Parathyroid adenoma (tissue), 2 donors: Measurements from ENCODE around the gene USP28.

Source experiments
- H2AFZ ChIP-seq: fragments of 300-600 bp; sonication (generic); one replicate; pipeline ENCODE4 v1.7.0; 2017; ENCODE audit warnings: antibody characterized with exemption, mild to moderate bottlenecking
- H3K27ac ChIP-seq: fragments of 300-600 bp; sonication (generic); one replicate; pipeline ENCODE4 v1.7.0; 2017
- H3K27me3 ChIP-seq: fragments of 300-600 bp; sonication (generic); one replicate; pipeline ENCODE4 v1.7.0; 2017; ENCODE audit warnings: low read length; ENCODE audit not compliant: control insufficient read depth, insufficient read depth
- H3K36me3 ChIP-seq: fragments of 300-600 bp; sonication (generic); one replicate; pipeline ENCODE4 v1.7.0; 2017; ENCODE audit warnings: low read length; ENCODE audit not compliant: control insufficient read depth, insufficient read depth
- H3K4me1 ChIP-seq: fragments of 300-600 bp; sonication (generic); one replicate; pipeline ENCODE4 v1.7.0; 2017; ENCODE audit warnings: control low read depth
- H3K4me2 ChIP-seq: fragments of 300-600 bp; sonication (generic); one replicate; pipeline ENCODE4 v1.7.0; 2017; ENCODE audit warnings: low read length
- H3K4me3 ChIP-seq: fragments of 300-600 bp; sonication (generic); one replicate; pipeline ENCODE4 v1.7.0; 2017; ENCODE audit warnings: low read depth, low read length
- H3K79me2 ChIP-seq: fragments of 300-600 bp; sonication (generic); one replicate; pipeline ENCODE4 v1.7.0; 2017; ENCODE audit warnings: control low read depth
- H3K9ac ChIP-seq: fragments of 300-600 bp; sonication (generic); one replicate; pipeline ENCODE4 v1.7.0; 2017; ENCODE audit warnings: mild to moderate bottlenecking
- H3K9me3 ChIP-seq: fragments of 300-600 bp; sonication (generic); one replicate; pipeline ENCODE4 v1.7.0; 2017; ENCODE audit warnings: low read length; ENCODE audit not compliant: control insufficient read depth
- TF ChIP-seq, protein P1 (sequence below): fragments of 300-600 bp; sonication (generic); IDR thresholded peaks from one replicate; pipeline ENCODE4 v1.7.0; 2017; ENCODE audit warnings: antibody characterized with exemption, mild to moderate bottlenecking
- donor health status: primary hyperparathyroidism.

The USP28 gene

GRCh38 chr11:113856966-113857759, 18.2 kb downstream of the USP28 start:
- H3K9me3 ChIP-seq, result no peaks in the 10 kb centered on the region
- no peaks in the 10 kb centered on the region for H3K27me3 ChIP-seq
- TF ChIP-seq, protein P1, sequence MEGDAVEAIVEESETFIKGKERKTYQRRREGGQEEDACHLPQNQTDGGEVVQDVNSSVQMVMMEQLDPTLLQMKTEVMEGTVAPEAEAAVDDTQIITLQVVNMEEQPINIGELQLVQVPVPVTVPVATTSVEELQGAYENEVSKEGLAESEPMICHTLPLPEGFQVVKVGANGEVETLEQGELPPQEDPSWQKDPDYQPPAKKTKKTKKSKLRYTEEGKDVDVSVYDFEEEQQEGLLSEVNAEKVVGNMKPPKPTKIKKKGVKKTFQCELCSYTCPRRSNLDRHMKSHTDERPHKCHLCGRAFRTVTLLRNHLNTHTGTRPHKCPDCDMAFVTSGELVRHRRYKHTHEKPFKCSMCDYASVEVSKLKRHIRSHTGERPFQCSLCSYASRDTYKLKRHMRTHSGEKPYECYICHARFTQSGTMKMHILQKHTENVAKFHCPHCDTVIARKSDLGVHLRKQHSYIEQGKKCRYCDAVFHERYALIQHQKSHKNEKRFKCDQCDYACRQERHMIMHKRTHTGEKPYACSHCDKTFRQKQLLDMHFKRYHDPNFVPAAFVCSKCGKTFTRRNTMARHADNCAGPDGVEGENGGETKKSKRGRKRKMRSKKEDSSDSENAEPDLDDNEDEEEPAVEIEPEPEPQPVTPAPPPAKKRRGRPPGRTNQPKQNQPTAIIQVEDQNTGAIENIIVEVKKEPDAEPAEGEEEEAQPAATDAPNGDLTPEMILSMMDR, result no peak
- no peak overlapping the region for H2AFZ ChIP-seq
- H3K4me3 ChIP-seq, result no peak overlapping the region
- H3K27ac ChIP-seq, result no peak overlapping the region
- H3K4me1 ChIP-seq, result peaks cover 1% of the 10 kb centered on the region
- H3K4me2 ChIP-seq, result no peak overlapping the region
- no peaks in the 10 kb centered on the region for H3K36me3 ChIP-seq
- no peak overlapping the region for H3K9ac ChIP-seq
- H3K79me2 ChIP-seq, result no peaks in the 10 kb centered on the region

DNA sequence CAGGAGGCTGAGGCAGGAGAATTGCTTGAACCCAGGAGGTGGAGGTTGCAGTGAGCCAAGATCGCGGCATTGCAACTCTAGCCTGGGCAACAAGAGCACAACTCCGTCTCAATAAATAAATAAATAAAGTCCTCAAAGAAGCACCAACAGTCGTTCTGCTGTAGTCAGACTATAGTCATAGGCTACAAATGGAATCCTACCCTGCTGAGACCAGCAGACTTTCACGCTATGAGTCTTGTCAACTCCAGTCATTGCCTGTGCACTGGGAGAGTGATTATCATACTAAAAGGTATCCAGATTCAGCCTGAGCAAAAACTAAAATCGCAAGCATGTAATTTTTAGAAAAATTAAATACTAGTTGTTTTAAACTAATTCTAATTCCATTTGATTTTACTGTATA, 19.6 kb downstream of the USP28 start:
- TF ChIP-seq, protein P1, result no peak
- no peak overlapping the region for H2AFZ ChIP-seq
- no peaks in the 10 kb centered on the region for H3K79me2 ChIP-seq
- no peaks in the 10 kb centered on the region for H3K4me1 ChIP-seq
- H3K4me3 ChIP-seq, result no peak overlapping the region
- no peaks in the 10 kb centered on the region for H3K36me3 ChIP-seq
- H3K9ac ChIP-seq, result no peak overlapping the region
- no peak overlapping the region for H3K4me2 ChIP-seq
- H3K27me3 ChIP-seq, result no peaks in the 10 kb centered on the region
- H3K9me3 ChIP-seq, result no peaks in the 10 kb centered on the region
- H3K27ac ChIP-seq, result no peak overlapping the region

GRCh38 chr11:113850188-113850587, 25.2 kb downstream of the USP28 start:
- Histone ChIP-seq H3K36me3 (no peaks in the 10 kb centered on the region), H3K27ac (no peak overlapping the region), H3K27me3 (no peaks in the 10 kb centered on the region), H3K4me2 (no peak overlapping the region), H3K4me3 (no peak overlapping the region), H3K9me3 (no peaks in the 10 kb centered on the region), H3K4me1 (no peaks in the 10 kb centered on the region), H3K79me2 (no peaks in the 10 kb centered on the region), H2AFZ (no peak overlapping the region), H3K9ac (no peak overlapping the region)
- TF ChIP-seq, protein P1, result no peak

DNA sequence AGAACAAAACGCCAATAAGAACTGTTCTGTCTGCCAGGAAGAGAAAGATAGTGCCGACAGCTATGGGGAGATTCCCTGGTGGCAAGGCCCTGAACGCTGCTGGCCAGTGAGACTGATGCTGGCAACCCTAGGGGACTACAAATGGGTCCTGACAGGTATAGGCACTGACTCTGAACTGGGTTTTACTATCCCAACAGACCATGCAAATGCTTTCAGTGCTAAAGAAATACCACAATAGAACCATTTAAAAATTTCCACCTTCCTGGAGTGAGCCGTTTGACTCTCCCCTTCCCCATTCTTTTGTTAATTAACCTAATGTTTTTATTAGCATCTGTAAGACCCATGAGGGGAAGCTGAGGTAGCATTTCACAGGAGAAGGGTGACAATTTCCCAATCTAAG, 25.7 kb downstream of the USP28 start:
- no peaks in the 10 kb centered on the region for H3K79me2 ChIP-seq
- TF ChIP-seq, protein P1, result no peak
- no peak overlapping the region for H3K4me2 ChIP-seq
- no peak overlapping the region for H3K9ac ChIP-seq
- no peaks in the 10 kb centered on the region for H3K4me1 ChIP-seq
- no peaks in the 10 kb centered on the region for H3K27me3 ChIP-seq
- no peak overlapping the region for H3K27ac ChIP-seq
- no peaks in the 10 kb centered on the region for H3K36me3 ChIP-seq
- H2AFZ ChIP-seq, result no peak overlapping the region
- H3K9me3 ChIP-seq, result no peaks in the 10 kb centered on the region
- no peak overlapping the region for H3K4me3 ChIP-seq

- Histone ChIP-seq H3K27ac (no peak overlapping the region), H3K4me2 (no peak overlapping the region), H3K9me3 (no peaks in the 10 kb centered on the region), H3K79me2 (no peaks in the 10 kb centered on the region), H3K27me3 (no peaks in the 10 kb centered on the region), H3K4me1 (no peaks in the 10 kb centered on the region), H3K4me3 (no peak overlapping the region), H3K9ac (no peak overlapping the region), H2AFZ (no peak overlapping the region), H3K36me3 (no peaks in the 10 kb centered on the region)
- TF ChIP-seq, protein P1, result no peak
These were observed 27.8 kb downstream of the USP28 start for GRCh38 chr11:113847580-113847979.
